GM21367 (cell line): ENCODE measurements around the gene EXOC8.

Source experiments
- ATAC-seq: cut with Tn5 transposase; IDR thresholded peaks from one replicate; pipeline ENCODE4 v1.9.1; 2021; ENCODE audit not compliant: unreplicated experiment

The EXOC8 gene

GRCh38 chr1:231337472-231338269 is at the start of gene EXOC8:
Gene EXOC8 (minus strand): TSS chr1:231337852. CDS start chr1:231337745, 107 bp downstream.
- ATAC-seq: peak; percentile 59

GRCh38 chr1:231386466-231386865 is 48.8 kb upstream of the EXOC8 start:
- ATAC-seq: no peak

- no peak for ATAC-seq
Observed at GRCh38 chr1:231385416-231385748, 47.7 kb upstream of the EXOC8 start.

- no peak for ATAC-seq
Observed at GRCh38 chr1:231384696-231385415, 47.2 kb upstream of the EXOC8 start.

GRCh38 chr1:231383159-231383860 is 45.7 kb upstream of the EXOC8 start:
- ATAC-seq: no peak

GRCh38 chr1:231382426-231382825 is 44.8 kb upstream of the EXOC8 start:
- no peak for ATAC-seq

- ATAC-seq: no peak
Observed at GRCh38 chr1:231381729-231382128, 44.1 kb upstream of the EXOC8 start.

- ATAC-seq: no peak
Observed at GRCh38 chr1:231376875-231377549, 39.4 kb upstream of the EXOC8 start.

GRCh38 chr1:231376101-231376500 is 38.4 kb upstream of the EXOC8 start:
- no peak for ATAC-seq

- no peak for ATAC-seq
Observed at GRCh38 chr1:231374394-231374793, 36.7 kb upstream of the EXOC8 start.

- no peak for ATAC-seq
Observed at GRCh38 chr1:231372501-231372900, 34.8 kb upstream of the EXOC8 start.

- ATAC-seq: no peak
Observed at GRCh38 chr1:231369282-231369681, 31.6 kb upstream of the EXOC8 start.

- ATAC-seq: no peak
Observed at GRCh38 chr1:231364192-231364591, 26.5 kb upstream of the EXOC8 start.

GRCh38 chr1:231363624-231364023 is 26.0 kb upstream of the EXOC8 start:
- no peak for ATAC-seq

GRCh38 chr1:231362325-231362724 is 24.7 kb upstream of the EXOC8 start:
- ATAC-seq: no peak

GRCh38 chr1:231359113-231359512 is 21.5 kb upstream of the EXOC8 start:
- ATAC-seq: no peak

- ATAC-seq: peak; percentile 82
Observed at GRCh38 chr1:231357831-231358354, 20.2 kb upstream of the EXOC8 start.

- ATAC-seq: no peak
Observed at GRCh38 chr1:231357187-231357772, 19.6 kb upstream of the EXOC8 start.

- ATAC-seq: no peak
Observed at GRCh38 chr1:231355171-231355570, 17.5 kb upstream of the EXOC8 start.

- no peak for ATAC-seq
Observed at GRCh38 chr1:231354330-231355020, 16.8 kb upstream of the EXOC8 start.
